NCI-H69 (cell line): Measurements from ENCODE around the gene LAYN.

ENCODE experiments used
- DNase-seq: peaks from one replicate; lab custom pipeline; 2025; lab: John Stamatoyannopoulos, UW

The LAYN gene

DNA sequence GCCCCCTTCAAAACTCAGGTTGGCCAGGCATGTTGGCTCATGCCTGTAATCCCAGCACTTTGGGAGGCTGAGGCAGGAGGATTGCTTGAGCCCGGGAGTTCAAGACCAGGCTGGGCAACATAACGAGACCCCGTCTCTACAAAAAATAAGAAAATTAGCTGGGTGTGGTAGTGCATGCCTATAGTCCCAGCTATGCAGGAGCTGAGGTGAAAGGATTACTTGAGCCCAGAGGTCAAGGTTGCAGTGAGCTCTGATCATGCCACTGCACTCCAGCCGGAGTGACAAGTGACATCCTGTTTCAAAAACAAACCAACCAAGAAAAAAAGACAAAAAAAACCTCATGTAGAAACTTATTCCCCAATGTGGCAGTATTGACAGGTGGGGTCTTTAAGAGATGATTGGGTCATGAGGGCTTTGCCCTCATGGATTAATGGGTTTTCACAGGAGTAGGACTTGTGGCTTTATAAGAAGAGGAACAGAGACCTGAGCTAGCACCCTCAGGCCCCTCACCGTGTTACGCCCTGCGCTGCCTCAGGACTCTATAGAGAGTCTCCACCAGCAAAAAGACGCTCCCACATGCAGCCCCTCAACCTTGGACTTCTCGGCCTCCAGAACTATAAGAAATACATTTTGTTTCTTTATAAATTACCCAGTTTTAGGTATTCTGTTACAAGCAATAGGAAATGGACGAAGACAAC lies 22.3 kb downstream of the LAYN start:
- no peak for DNase-seq

DNA sequence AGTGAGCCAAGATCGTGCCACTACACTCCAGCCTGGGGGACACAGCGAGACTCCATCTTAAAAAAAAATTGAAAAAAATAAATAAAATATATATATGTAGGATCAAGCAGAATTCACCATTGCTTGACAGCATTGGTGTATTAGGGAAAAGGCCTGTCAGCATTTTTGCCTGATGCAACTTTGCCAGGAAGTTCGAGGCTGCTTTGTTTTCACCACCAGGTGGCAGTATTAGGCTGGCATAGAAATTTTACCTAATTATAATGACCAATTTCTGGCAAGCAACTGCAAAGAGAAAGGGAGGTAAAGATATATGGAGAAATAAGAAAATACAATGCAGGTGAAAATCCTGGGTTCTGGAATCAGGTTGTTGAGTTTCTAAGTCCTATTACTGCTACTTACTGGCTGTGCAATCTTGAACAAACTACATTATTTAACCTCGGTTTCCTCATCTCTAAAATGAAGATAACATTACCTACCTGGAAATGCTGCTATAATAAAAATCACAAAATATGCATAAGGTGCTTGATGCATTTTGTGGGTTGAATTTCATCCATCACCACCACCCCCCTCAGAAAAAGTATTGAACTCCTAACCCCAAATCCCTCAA lies 24.7 kb downstream of the LAYN start:
- peak; percentile 77 for DNase-seq

DNA sequence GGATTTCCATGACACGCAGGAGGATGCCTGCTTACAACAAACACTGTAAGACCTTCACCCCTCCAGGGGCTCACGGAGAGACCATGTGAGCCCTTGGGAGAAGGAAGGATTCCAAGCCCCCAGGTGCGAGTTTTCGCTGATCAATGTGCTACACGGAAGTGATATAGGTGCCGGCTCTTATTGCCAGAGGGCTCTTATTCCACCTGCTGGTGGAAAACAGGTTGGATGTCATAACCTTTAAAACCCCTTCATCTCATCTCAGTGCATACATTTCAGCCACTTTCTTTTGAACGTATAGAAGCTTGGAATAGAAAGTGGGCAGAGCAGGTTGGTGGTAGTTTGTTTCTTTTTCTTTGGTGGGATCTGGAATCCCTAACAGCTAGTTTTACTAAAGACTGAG lies 25.8 kb downstream of the LAYN start:
- DNase-seq = peak; percentile 21

DNA sequence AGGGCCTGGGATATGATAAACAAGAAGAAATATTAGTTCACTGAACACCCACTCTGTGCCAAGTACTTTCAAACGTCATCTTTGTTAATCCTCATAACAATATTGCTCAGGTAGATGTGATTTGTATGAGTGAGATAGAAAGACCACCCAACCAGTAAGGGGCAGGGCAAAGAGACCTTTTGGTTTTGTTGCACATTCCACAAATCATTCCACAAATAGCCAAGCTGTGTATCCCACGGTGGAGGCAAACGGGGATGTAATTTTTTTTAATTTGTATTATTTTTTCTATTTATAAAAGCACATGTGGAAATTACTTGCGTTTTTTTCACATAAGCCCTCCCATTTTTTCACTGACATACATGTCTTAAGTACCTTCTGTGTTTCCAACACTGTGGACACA lies 29.0 kb downstream of the LAYN start:
- DNase-seq = no peak

DNA sequence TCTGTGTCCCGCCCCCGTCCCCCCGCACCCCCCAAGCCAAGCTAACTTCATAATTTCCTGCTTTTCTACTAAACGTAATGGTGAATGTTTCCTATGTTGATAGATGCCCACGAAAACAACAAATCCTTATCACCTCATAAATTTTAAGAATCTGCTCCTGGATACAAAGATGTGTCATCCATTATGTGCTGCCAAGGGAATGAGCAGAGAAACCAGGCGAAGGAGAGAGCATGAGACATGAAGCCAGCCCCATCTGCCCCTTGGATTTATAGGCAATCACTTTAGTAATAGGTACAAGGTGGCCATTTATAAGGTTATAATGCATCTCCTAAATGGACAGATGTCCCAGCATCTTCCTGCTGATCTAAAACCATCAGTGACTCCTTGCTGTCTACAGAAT lies 30.3 kb downstream of the LAYN start:
- DNase-seq = no peak

DNA sequence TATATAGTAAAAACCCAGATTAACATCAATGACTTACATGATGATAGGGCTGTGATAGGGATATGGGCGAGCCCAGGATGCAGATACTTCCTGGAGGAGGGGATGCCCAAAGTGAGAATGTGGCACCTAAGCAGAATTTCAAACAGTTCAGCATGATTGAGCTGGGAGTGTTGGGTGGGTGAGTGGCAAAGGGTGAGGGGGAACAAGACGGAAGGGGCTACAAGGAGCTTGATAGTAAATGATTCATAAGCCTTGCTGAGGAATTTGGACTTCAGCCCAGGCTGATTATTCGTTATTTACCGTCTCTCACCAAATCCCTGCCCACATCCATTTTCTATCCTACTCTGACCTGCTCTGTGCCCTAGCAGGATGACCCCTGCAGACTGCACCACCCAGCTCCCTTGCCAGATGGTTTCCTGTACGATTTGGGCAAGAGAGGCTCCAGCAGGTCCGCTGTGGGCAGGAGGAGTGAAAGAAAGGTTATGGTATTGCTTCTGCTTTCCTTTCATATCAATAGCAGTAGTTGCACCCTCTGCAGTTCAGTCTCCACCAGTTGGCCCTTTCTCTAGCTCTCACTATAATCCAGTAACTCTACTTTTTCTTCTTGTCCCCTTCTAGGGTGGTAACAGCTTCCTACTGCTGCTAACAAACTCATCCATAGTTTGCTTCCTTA lies 31.4 kb downstream of the LAYN start:
- no peak for DNase-seq

DNA sequence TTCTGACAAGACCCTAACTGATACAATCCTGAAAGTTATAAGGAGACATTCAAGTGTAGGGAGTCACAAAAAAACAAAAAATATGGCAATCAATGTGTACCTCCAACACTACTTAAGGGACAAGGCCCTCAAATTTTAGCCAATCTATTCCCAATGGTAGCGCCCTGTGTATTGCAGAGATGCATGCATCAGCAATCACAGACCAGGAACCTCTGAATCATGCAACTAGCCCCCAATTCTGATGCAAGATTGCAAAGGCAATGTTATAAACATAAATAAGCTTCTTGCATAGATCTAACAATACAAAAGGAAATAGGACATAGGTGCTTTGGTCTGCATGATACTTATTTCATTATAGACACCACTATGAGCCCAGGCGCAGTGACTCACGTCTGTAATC lies 32.1 kb downstream of the LAYN start:
- DNase-seq = no peak

DNA sequence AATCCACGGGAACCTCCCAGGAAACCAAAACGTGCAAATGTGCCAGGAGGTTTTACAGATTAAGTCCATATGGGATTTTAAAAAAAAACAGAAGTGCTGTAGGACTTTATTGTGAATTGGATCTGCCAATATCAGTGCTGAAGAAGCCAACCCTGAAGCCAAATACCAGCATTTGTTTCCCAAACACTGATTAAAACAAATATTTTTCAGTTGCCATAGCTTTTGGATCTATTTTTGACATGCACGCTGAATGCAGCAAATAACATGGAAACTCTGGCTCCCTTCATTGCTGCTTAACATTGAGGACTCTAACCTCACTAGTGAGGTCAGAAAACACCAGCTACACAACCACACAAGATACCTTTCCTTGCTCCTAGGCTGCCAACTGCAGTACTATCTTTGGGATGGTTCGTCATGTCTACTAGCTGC lies 33.3 kb downstream of the LAYN start:
- no peak for DNase-seq

DNA sequence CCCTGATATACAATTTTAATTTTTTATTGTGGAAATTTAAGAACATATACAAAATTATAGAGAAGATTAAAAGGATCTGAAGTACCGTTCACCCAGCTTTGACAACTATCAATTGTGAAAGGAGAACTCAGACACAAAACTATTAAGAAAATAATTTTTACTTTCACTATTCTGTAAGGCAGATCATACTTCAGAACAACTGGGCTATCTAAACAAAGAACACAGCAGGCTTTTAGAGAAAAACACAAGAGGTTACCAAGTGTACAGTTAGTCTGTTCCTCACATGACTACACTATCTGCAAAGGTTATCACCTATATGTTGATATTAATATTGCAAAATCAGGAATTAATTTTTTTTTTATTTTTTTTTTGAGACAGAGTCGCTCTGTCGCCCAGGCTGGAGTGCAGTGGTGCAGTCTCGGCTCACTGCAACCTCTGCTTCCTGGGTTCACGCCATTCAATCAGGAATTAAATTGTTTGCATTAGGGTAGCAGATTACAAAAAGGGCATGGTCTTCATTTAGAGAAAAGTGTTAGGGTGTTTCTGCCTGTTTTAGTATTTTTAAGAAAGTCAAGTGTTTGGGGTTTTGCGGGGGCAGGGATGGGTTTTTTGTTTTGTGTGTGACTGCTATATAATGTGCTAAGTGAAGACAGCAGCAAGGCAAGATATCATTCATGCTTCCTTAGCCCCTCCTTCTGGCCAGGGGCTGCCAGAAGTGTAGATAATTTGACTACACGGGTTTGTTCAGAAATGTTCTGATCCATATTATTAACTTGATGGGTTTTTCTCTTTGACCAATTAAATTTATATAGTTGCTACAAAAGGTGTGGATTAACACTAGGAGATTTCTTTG lies 34.1 kb downstream of the LAYN start:
- peak; percentile 70 for DNase-seq

DNA sequence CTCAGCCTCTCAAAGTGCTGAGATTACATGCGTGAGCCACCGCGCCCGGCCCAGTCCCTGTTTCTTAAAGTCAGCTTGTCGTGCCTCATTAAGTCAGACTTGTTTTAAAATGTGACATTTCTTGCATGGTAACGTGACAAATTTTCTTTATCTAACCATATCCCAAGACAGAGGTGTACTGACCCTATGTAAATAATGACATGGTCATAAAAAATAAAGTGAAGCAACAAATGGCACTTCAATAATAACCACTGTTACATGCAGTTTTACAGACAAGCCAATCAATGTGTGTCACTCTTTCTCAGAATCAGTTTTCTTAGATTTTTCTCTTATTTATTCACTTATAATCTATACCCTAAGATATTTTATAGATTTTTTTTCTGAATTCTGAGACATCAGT lies 35.2 kb downstream of the LAYN start:
- no peak for DNase-seq

DNA sequence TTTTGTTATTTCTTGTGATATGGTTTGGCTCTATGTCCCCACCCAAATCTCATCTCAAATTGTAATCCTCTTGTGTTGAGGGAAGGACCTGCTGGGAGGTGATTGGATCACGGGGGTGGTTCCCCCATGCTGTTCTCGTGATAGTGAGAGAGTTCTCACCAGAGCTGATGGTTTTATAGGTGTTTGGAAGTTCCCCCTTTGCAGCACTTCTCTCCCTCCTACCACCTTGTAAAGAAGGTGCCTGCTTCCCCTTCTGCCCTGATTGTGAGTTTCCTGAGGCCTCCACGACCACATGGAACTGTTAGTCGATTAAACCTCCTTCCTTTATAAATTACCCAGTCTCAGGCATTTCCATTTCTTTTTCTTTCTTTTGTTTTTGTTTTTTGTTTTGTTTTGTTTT lies 37.3 kb downstream of the LAYN start:
- DNase-seq = no peak

DNA sequence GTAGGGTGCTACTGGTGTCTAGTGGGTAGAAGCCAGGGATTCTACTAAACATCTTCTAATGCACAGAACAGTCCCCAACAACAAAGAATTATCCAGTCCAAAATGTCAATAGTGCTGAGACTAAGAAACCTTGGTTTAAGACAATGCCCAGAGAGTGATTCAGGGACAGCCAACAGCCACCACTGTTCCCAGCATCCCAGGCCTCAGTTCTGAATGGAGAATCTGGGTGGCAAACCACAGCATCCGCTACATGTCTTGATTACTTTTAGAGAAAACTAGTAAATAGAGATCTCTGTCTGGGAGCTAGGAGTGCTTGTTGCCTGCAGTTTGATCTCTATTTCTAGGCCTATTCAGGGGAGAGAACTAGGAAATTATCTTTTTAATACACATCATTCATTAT lies 40.8 kb downstream of the LAYN start:
- no peak for DNase-seq

DNA sequence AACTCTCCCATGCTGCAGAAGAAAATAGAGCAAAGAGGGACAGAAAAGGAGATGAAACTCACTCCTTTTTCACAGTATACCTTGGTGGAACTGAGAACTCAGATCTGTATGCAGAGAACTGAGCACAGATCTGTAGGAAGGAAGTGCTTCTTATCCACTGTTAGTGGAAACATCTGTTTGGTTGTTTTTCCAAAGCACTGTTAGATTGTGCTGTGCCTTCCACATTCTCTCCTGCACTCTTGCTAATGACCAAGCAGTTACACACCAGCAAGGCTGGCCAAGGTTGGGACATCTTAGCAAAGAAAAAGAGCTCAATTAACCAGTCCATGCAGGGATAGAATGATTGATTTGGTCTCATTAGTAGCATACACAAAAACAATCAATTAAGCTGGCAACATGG lies 41.6 kb downstream of the LAYN start:
- peak; percentile 46 for DNase-seq

DNA sequence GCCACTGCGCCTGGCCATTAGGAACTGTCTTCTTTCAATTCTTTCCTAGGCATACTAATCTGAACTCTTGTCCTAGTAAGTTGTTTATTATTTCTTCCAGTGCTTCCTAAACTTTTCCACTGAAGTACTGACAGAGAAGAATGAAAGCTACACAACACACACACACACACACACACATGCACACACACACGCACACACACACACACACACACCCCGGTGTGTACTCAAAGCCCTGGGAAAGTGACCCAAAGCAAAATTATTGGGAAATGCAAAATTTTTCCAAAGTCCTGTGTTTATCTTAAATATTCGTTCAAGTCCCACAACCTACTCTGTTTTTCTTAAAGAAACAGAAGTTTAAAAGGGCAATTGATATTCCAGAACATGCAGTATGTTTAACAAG lies 42.4 kb downstream of the LAYN start:
- DNase-seq = no peak

DNA sequence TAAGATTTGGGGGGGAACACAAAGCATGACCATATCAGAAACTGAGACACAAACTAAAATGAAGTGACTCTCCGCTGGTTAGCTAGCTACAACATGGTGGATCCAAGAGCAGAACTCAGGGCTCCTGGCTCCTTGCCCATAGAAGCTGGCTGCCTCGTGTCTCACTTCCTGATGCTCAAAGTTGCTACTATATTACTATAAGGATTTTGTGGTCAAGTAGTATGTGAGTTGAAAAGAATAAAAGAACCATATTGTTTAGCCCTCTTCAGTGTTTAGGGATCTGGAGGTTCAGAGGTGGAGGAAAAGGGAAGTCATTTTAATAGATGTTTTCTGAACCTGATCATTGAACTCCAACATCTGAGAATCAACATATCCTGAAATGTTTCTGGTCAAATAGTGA lies 44.9 kb downstream of the LAYN start:
- DNase-seq = peak; percentile 20

DNA sequence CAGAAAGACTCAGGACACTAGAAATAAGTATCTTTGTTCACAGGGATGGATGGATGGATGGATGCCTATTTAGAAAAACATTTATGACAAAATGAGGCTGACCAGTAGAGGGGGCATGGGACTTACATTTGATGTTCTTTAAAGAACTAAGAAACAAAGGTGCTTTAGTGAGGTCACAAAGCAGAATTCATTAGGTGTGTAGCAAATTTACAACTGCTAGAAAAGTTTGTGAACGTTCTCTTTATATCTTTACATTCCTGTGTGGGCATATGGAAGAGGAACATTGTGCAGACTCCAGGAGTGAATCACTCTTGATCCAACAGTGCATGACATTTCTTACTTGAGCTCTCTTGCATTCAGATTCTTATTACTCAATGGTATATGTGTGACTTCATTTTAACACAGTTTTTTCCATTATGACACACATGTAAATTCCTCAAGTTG lies 45.9 kb downstream of the LAYN start:
- peak; percentile 78 for DNase-seq

DNA sequence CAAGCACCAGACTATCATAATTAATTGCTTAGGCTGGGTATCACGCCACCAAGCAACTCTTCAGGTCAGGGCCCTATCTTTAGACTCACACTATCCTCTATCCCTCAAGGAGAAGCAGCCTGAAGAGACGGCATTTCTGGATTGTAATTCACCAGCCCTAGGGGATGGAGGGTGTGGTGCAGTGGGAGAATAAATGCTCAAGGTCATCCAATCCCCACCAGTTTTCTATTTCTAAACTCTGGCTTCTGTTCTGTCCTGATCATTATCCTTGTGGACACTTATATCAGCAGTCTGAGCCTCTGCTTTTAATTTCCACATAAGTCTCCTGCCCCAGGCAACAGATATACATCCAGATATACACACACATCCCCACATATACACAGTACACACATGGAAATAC lies 48.6 kb downstream of the LAYN start:
- no peak for DNase-seq

DNA sequence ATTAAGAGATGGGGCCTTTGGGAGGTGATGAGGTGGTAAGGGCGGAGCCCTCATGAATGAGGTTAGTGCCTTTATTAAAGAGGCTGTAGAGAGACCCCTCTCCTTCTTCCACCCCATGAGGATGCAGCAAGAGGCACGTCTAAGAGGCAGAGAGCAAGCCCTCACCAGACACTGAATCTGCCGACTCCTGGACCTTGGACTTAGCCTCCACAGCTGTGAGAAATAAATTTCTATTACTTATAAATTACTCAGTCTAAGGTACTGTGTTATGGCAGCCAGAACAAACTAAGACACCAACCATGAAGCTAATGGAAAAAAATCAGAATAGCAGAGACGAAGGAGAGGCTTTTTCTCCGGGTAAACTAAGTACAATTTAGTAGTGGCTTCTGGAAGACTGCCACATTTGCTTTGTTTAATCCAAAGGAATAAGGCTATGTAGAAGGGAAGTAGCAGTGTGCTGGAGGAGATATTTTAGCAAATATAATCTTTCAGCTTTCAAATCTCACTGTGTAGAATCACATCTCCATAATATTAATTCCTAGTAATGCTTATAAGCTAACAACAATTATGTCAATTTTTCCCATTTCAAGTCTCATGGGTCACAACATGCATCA lies 49.5 kb downstream of the LAYN start:
- DNase-seq = no peak

DNA sequence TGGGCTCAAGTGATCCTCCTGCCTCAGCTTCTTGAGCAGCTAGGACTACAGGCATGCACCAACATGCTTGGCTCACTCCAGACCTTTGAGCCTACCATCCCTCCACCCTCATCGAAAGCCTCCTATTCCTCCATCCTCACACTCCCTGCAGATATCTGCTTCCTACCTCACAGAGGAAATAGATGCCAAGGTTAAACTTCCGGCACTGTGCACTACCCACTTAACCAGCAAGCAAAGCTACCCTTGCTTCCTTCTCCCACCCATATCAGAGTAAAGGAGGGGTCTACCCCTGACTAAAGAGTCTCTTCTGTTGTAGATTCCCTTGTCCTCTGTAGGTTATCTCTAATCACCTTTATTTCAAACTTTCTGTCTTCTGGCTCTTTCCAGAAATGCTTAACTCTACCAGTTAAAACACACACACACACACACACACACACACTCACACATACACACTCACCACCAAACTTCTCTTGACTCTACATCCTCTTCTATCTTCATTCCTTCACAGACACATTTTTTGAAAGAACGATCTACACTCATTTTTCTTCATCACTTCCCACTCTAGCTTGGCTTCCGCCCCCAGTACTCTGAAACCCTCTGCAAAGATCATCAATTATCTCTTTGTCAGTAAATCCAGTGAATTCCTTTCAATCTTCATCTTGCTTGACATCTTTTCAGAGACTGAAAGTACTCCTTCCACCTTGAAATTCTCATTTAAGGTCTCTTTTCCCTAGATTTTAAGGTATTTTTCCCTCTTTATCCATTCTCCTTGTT lies 50.9 kb downstream of the LAYN start:
- DNase-seq = no peak

DNA sequence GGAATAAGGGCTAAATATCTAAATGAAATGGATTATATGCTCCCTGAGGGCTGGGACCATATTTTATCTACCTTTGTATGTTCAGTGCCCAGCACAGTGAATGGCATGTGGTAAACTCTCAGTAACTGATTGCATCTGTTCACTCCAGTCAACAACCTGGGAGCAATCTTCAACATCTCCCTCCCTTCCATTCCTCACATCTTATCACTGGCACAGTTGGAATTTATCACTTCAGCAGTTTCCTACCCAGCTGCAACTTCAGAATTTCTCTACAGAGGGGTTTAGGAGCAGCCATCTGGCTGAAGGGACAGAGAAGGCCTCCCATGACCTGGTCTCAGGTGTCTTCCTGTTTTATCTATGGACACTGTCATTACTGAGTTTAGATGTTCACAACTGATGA lies 52.0 kb downstream of the LAYN start:
- DNase-seq = no peak

DNA sequence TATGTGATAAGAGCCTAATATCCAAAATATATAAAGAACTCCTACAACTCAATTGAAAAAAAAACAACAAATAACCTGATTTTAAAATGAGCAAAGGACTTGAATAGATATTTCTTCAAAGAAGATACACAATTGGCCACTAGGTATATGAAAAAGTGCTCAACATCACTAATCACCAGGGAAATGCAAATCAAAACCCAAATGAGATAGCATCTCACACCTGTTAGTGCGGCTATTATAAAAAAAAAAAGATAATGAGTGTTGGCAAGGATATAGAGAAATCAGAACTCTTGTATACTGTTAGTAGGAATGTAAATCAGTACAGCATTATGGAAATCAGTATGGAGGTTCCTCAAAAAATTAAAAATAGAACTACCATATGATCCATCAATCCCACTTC lies 55.8 kb downstream of the LAYN start:
- no peak for DNase-seq
